HCT116 (cell line): Measurements from ENCODE around the gene DMD. TPM values are rescaled to one million over a fixed set of nuclear protein-coding genes. Genes with fewer than 3 reads are reported as not detected.

Experiments used
- ATAC-seq: fragments of 200-7000 bp; cut with Tn5 transposase; 2 replicates; pipeline ENCODE4 v1.9.1; 2020; ENCODE audit warnings: mild to moderate bottlenecking, moderate library complexity
- BruUV-seq: library from RNA; stranded (reverse); fragments of 400-500 nt; replicated peaks from 2 replicates; lab custom pipeline; 2021; lab: Mats Ljungman, UMichigan
- CTCF ChIA-PET: fragments of 300-600 bp; sonication (Branson Sonifier 250); formaldehyde crosslinking; loops from one replicate; lab custom pipeline; 2021; ENCODE audit warnings: antibody characterized with exemption; lab: Charles Lee
- POLR2A ChIA-PET: fragments of 300-600, 350-600 bp; sonication (Branson Sonifier 250); formaldehyde crosslinking; loops from one replicate; lab custom pipeline; 2021; ENCODE audit warnings: antibody characterized with exemption; lab: Charles Lee
- RAD21 ChIA-PET, 2 experiments: fragments of 300-600 bp; sonication (Branson Sonifier 250); formaldehyde crosslinking; loops; one replicate each; lab custom pipeline; 2023; ENCODE audit warnings: low total read pairs in 2 of 2; ENCODE audit not compliant: uncharacterized antibody in 2 of 2, unreplicated experiment in 2 of 2, low non-redundant PET in 1 of 2; lab: Charles Lee
- DNase-seq: peaks from one replicate; pipeline ENCODE4 v3.0.0-alpha.2; 2010; ENCODE audit warnings: low read depth, low spot score
- H2AFZ ChIP-seq: fragments of 200-600 bp; shearing (Covaris generic), sonication (generic); 2 replicates; pipeline ENCODE4 v1.6.1; 2017; ENCODE audit warnings: low read depth, mixed run types, mixed read lengths, antibody characterized with exemption, low read length; ENCODE audit not compliant: poor library complexity, severe bottlenecking
- H3K27ac ChIP-seq: 2 replicates; pipeline ENCODE4 v1.5.1; 2012; ENCODE audit warnings: low read depth, low read length
- H3K27me3 ChIP-seq: fragments of 200-600 bp; sonication (generic); 2 replicates; pipeline ENCODE4 v1.6.1; 2016; ENCODE audit warnings: mixed run types, low read length, mixed read lengths; ENCODE audit not compliant: insufficient read depth
- H3K36me3 ChIP-seq, 2 experiments: fragments of 200-500 bp in 1 of 2; fragments of 200-600 bp in 1 of 2; sonication (Bioruptor generic) in 1 of 2; sonication (generic) in 1 of 2; 2 replicates each; pipeline versions ENCODE4 v1.5.1 to v1.6.1; 2014 to 2016; ENCODE audit warnings: low read length in 2 of 2, inconsistent platforms in 1 of 2, mixed read lengths in 1 of 2, mixed run types in 1 of 2; ENCODE audit not compliant: insufficient read depth in 2 of 2, control insufficient read depth in 1 of 2
- H3K4me1 ChIP-seq, 2 experiments: fragments of 200-600 bp in 1 of 2; sonication (generic) in 1 of 2; 2 replicates each; pipeline versions ENCODE4 v1.5.1 to v1.6.1; 2012 to 2017; ENCODE audit warnings: low read length in 2 of 2, inconsistent platforms in 1 of 2, mild to moderate bottlenecking in 1 of 2, mixed read lengths in 1 of 2, mixed run types in 1 of 2, moderate library complexity in 1 of 2; ENCODE audit not compliant: insufficient read depth in 2 of 2, control insufficient read depth in 1 of 2
- H3K4me2 ChIP-seq: fragments of 200-600 bp; sonication (generic); 2 replicates; pipeline ENCODE4 v1.6.1; 2017; ENCODE audit warnings: mixed run types, low read length, mixed read lengths
- H3K4me3 ChIP-seq, 2 experiments: fragments of 200-600 bp in 1 of 2; sonication (generic) in 1 of 2; replicated peaks in 1 of 2; 2 replicates each; pipeline ENCODE4 v1.5.1; 2011 to 2016; ENCODE audit warnings: low read length in 2 of 2, control low read depth in 1 of 2, low read depth in 1 of 2, mild to moderate bottlenecking in 1 of 2, mixed read lengths in 1 of 2, mixed run types in 1 of 2
- H3K79me2 ChIP-seq: fragments of 200-600 bp; sonication (generic); 2 replicates; pipeline ENCODE4 v1.6.1; 2017; ENCODE audit warnings: mild to moderate bottlenecking, mixed run types, low read length, moderate library complexity, mixed read lengths; ENCODE audit not compliant: insufficient read depth
- H3K9ac ChIP-seq: fragments of 200-600 bp; sonication (generic); 2 replicates; pipeline ENCODE4 v1.6.1; 2016; ENCODE audit warnings: low read length, mixed read lengths
- H3K9me2 ChIP-seq: fragments of 200-600 bp; sonication (generic), shearing (Covaris generic); 2 replicates; pipeline ENCODE4 v1.6.1; 2017; ENCODE audit warnings: mixed run types, mild to moderate bottlenecking, moderate library complexity; ENCODE audit not compliant: insufficient read depth
- H3K9me3 ChIP-seq, 2 experiments: fragments of 200-500 bp in 1 of 2; fragments of 200-600 bp in 1 of 2; sonication (Bioruptor generic) in 1 of 2; sonication (generic) in 1 of 2; 2 replicates each; pipeline ENCODE4 v1.6.1; 2014 to 2017; ENCODE audit warnings: low read length in 2 of 2, mixed read lengths in 2 of 2, inconsistent platforms in 1 of 2, low read depth in 1 of 2, mild to moderate bottlenecking in 1 of 2, mixed run types in 1 of 2, moderate library complexity in 1 of 2; ENCODE audit not compliant: control insufficient read depth in 1 of 2, insufficient read depth in 1 of 2
- H4K20me1 ChIP-seq: fragments of 200-600 bp; sonication (generic), shearing (Covaris generic); 2 replicates; pipeline ENCODE4 v1.6.1; 2017; ENCODE audit warnings: mixed run types, mild to moderate bottlenecking, moderate library complexity; ENCODE audit not compliant: insufficient read depth
- CBX3 ChIP-seq: IDR thresholded peaks from 2 replicates; pipeline ENCODE4 v1.6.1; 2012; ENCODE audit warnings: low read depth
- EZH2 ChIP-seq: fragments of 200-600 bp; sonication (generic); IDR thresholded peaks from 2 replicates; pipeline ENCODE4 v1.6.1; 2017; ENCODE audit warnings: antibody characterized with exemption, mixed run types
- JUND ChIP-seq: IDR thresholded peaks from 2 replicates; pipeline ENCODE4 v1.6.1; 2012
- POLR2A ChIP-seq: IDR thresholded peaks from 2 replicates; pipeline ENCODE4 v1.7.0; 2011; ENCODE audit warnings: borderline replicate concordance; ENCODE audit not compliant: insufficient read depth, insufficient read length; ENCODE audit errors: extremely low read depth
- POLR2AphosphoS5 ChIP-seq: IDR thresholded peaks from 2 replicates; pipeline ENCODE4 v1.6.1; 2011; ENCODE audit warnings: mild to moderate bottlenecking, low read depth, low read length, moderate library complexity
- RAD21 ChIP-seq: IDR thresholded peaks from 2 replicates; pipeline ENCODE4 v1.6.1; 2012; ENCODE audit warnings: low read depth, mild to moderate bottlenecking
- TCF7L2 ChIP-seq: IDR thresholded peaks from 2 replicates; pipeline ENCODE4 v1.7.0; 2011; ENCODE audit warnings: borderline replicate concordance, inconsistent platforms; ENCODE audit not compliant: insufficient read depth, insufficient read length; ENCODE audit errors: extremely low read depth
- ZFX ChIP-seq: fragments of 450-650 bp; IDR thresholded peaks from 2 replicates; pipeline ENCODE4 v1.6.1; 2017
- ZNF274 ChIP-seq: fragments of 200-500 bp; sonication (Bioruptor generic); IDR thresholded peaks from 2 replicates; pipeline ENCODE4 v1.6.1; 2014; ENCODE audit warnings: mild to moderate bottlenecking, low read depth, low read length, inconsistent platforms
- intact Hi-C: fragments of 100-400 bp; cut with micrococcal nuclease; formaldehyde crosslinking; loops from 2 replicates; pipeline ENCODE4 v1.10.0; 2022
- total RNA-seq: library from RNA; stranded (reverse); gene quantifications from one replicate; pipeline ENCODE4 v1.2.1, GENCODE V29; 2021; ENCODE audit not compliant: unreplicated experiment
- TF ChIP-seq, protein P1 (sequence below): IDR thresholded peaks from 2 replicates; pipeline ENCODE4 v1.6.1; 2011; ENCODE audit warnings: mild to moderate bottlenecking, low read length, moderate library complexity; ENCODE audit not compliant: insufficient replicate concordance; ENCODE audit errors: extremely low read depth
- TF ChIP-seq, protein P2 (sequence below): IDR thresholded peaks from 2 replicates; pipeline ENCODE4 v1.6.1; 2012

Gene DMD
- total RNA-seq, 1 experiment from 2014 or later: 0.05 TPM

DNA sequence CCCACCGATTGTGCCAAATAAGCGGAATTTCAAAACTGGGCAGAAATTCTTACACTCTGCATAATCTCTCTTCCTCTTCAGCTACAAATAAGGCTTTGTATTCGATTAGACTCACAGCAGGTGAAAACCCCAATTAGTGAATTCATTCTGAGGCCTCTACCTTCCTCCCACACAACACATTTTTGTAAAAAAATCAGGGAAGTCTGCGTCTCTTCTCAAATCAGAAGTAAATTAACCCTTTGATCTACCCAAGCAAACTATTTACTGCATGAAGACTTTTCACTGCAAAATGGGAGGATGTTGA lies 1938.9 kb downstream of the DMD start:
- ATAC-seq: no peak
- CTCF ChIA-PET: no interaction called here

GRCh38 chrX:31271615-31272471 lies 1939.5 kb downstream of the DMD start:
- ATAC-seq (no peak), DNase-seq (no peak)
- ChIA-PET RAD21 (no interaction called here), POLR2A (no interaction called here), CTCF (no interaction called here)
- Histone ChIP-seq H3K36me3 (no peaks in the 10 kb centered on the region), H2AFZ (no peak overlapping the region), H3K4me3 (no peak overlapping the region), H3K4me2 (no peak overlapping the region), H3K4me1 (no peaks in the 10 kb centered on the region), H3K27ac (no peak overlapping the region), H3K9me3 (no peaks in the 10 kb centered on the region), H4K20me1 (no peaks in the 10 kb centered on the region), H3K9me2 (no peaks in the 10 kb centered on the region), H3K9ac (no peak overlapping the region), H3K27me3 (no peaks in the 10 kb centered on the region), H3K79me2 (no peaks in the 10 kb centered on the region)
- intact Hi-C loops: no loop called here
- no peak for TF ChIP-seq CBX3
- TF ChIP-seq POLR2A: no peak
- no peak for TF ChIP-seq ZFX
- TF ChIP-seq, protein P1, sequence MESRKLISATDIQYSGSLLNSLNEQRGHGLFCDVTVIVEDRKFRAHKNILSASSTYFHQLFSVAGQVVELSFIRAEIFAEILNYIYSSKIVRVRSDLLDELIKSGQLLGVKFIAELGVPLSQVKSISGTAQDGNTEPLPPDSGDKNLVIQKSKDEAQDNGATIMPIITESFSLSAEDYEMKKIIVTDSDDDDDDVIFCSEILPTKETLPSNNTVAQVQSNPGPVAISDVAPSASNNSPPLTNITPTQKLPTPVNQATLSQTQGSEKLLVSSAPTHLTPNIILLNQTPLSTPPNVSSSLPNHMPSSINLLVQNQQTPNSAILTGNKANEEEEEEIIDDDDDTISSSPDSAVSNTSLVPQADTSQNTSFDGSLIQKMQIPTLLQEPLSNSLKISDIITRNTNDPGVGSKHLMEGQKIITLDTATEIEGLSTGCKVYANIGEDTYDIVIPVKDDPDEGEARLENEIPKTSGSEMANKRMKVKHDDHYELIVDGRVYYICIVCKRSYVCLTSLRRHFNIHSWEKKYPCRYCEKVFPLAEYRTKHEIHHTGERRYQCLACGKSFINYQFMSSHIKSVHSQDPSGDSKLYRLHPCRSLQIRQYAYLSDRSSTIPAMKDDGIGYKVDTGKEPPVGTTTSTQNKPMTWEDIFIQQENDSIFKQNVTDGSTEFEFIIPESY: no peak
- no peak for TF ChIP-seq JUND
- no TSS peak for BruUV-seq

More for the DNA sequence above, 1938.9 kb downstream of the DMD start:
- POLR2A ChIA-PET: no interaction called here
- no peaks in the 10 kb centered on the region for H4K20me1 ChIP-seq
- no peaks in the 10 kb centered on the region for H3K9me3 ChIP-seq
- TF ChIP-seq ZNF274 (no peak), EZH2 (no peak), POLR2AphosphoS5 (no peak), RAD21 (no peak), TCF7L2 (no peak)
- TF ChIP-seq, protein P1: no peak
- TF ChIP-seq, protein P2, sequence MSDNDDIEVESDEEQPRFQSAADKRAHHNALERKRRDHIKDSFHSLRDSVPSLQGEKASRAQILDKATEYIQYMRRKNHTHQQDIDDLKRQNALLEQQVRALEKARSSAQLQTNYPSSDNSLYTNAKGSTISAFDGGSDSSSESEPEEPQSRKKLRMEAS: no peak
- TF ChIP-seq, all 23 proteins: peak for 0
- H3K4me1 ChIP-seq: no peaks in the 10 kb centered on the region
- H3K9ac ChIP-seq: no peak overlapping the region
- H3K4me2 ChIP-seq: no peak overlapping the region
- BruUV-seq: no TSS peak
- DNase-seq: no peak
- H3K27me3 ChIP-seq: no peaks in the 10 kb centered on the region
- H3K4me3 ChIP-seq: no peak overlapping the region
- no peaks in the 10 kb centered on the region for H3K79me2 ChIP-seq
- RAD21 ChIA-PET: no interaction called here
- H3K36me3 ChIP-seq: no peaks in the 10 kb centered on the region
- intact Hi-C loops: no loop called here
- no peak overlapping the region for H3K27ac ChIP-seq
- no peak overlapping the region for H2AFZ ChIP-seq
- H3K9me2 ChIP-seq: no peaks in the 10 kb centered on the region
